ENCODE data around the gene SEPHS1.
"Not testable (repeated sequence)": the region's sequence is repeated elsewhere in the genome, so short reads cannot be mapped to it uniquely, and the experiment has no call there.

Gene SEPHS1

GRCh38 chr10:13356392-13356791 lies 8.3 kb upstream of the SEPHS1 start:
- no peak for DNase-seq

GRCh38 chr10:13354783-13355182 lies 6.7 kb upstream of the SEPHS1 start:
- DNase-seq, result no peak

GRCh38 chr10:13352519-13352918 lies 4.4 kb upstream of the SEPHS1 start:
- DNase-seq, result no peak

- DNase-seq, result peak; percentile 28
Observed at GRCh38 chr10:13351340-13351915, 3.3 kb upstream of the SEPHS1 start.

- DNase-seq, result peak; percentile 70
Observed at GRCh38 chr10:13349463-13350274, 1.6 kb upstream of the SEPHS1 start.

- peak; percentile 82 for DNase-seq
Observed at GRCh38 chr10:13347500-13348156, 465 bp downstream of the SEPHS1 start.

GRCh38 chr10:13347043-13347499 lies 1.0 kb downstream of the SEPHS1 start:
- DNase-seq, result peak; percentile 68

GRCh38 chr10:13346283-13347042 lies 1.6 kb downstream of the SEPHS1 start:
- peak; percentile 56 for DNase-seq

GRCh38 chr10:13340626-13341376 lies 7.3 kb downstream of the SEPHS1 start:
- no peak for DNase-seq

GRCh38 chr10:13340068-13340467 lies 8.0 kb downstream of the SEPHS1 start:
- DNase-seq, result no peak

- no peak for DNase-seq
Observed at GRCh38 chr10:13338390-13339110, 9.5 kb downstream of the SEPHS1 start.

GRCh38 chr10:13337827-13338196 lies 10.3 kb downstream of the SEPHS1 start:
- DNase-seq, result no peak

GRCh38 chr10:13337128-13337826 lies 10.8 kb downstream of the SEPHS1 start:
- no peak for DNase-seq

GRCh38 chr10:13335881-13336280 lies 12.2 kb downstream of the SEPHS1 start:
- no peak for DNase-seq

GRCh38 chr10:13334556-13334955 lies 13.5 kb downstream of the SEPHS1 start:
- DNase-seq, result no peak

- no peak for DNase-seq
Observed at GRCh38 chr10:13331646-13332045, 16.4 kb downstream of the SEPHS1 start.

GRCh38 chr10:13330980-13331379 lies 17.1 kb downstream of the SEPHS1 start:
- not testable (repeated sequence) for DNase-seq

GRCh38 chr10:13329565-13329964 lies 18.5 kb downstream of the SEPHS1 start:
- DNase-seq, result no peak

- no peak for DNase-seq
Observed at GRCh38 chr10:13328613-13329012, 19.5 kb downstream of the SEPHS1 start.

GRCh38 chr10:13328126-13328525 lies 20.0 kb downstream of the SEPHS1 start:
- no peak for DNase-seq

- no peak for DNase-seq
Observed at GRCh38 chr10:13327534-13327933, 20.6 kb downstream of the SEPHS1 start.

Measured in retina (tissue), 1 donor.